HL-60/S4 (cell line): ENCODE results near the gene CTNNA2.

Source experiments
- in situ Hi-C: fragments of 300-500 bp; cut with MboI; formaldehyde crosslinking; loops from 2 replicates; pipeline ENCODE4 v1.14.3; 2022; ENCODE audit warnings: low sequenced_read_pairs

The CTNNA2 gene

DNA sequence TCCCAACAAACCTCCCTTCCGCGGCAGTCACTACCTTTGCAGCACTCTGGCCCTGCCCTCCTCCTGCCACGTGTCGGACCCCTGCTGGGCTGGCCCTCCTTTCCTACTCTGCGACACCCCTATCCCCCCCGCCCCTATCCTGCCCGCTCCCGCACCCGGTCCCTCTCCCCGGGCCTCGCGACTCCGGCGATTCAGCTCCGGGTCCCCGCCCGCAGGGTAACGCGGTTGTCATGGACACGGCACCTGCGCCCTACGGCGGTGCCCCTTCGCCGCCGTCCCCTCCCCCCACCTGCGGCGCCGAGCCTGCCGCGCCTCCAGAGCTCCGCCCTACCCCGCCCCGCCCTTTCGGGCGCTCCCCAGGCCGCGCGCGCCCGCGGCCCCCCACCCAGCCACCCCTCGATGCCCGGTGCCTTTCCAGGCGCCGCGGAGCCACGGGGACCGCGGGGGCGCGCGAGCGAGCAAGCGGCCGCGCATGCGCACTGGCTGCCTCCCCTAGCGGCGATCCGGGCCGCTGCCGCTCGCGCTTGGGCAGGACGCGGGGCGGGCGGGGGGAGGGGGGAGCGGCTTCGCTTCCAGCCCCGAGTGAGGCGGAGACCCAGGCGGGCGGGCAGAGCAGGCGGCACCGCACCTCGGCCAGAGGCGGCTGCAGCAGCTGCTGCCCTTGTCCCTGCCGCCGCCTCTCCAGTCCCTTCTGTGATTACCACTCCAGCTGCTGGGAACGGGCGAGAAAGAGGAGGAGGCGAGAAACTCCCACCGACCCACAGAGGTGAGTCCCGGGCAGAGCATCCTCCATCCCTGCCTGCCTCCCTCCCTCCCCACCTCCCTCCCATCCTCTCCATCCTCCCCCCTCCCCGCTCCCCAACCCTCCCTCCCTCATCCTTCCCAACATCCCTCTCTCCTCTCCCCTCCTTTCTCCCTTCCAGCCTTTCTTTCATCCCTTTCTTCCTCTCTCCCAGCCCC is at the start of gene CTNNA2:
Gene CTNNA2, plus strand, starts transcription at position 610 of the 960 bp plus-strand sequence.
- in situ Hi-C loops: no loop called here

DNA sequence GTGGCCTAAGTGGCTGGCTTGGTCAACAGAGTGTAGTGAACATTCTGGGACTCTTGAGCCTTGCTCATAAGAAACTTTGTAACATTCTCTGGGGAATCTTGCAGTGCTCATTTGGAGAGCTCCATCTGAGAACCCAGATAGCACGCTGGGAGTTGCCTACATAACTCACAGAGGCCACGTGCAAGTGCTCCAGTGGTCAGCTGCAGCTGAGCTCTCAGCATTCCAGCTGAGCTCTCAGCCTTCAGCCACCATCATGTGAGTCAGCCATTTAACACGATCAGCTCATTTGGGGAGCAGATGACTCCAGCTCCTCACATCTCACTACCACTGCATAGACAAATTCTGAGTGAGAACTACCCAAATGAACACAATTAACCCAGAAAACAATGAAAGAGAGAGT is 25.5 kb upstream of the CTNNA2 start:
- in situ Hi-C loops: no loop called here

GRCh38 chr2:79511320-79511951 is 1.4 kb upstream of the CTNNA2 start:
- in situ Hi-C loops: no loop called here

DNA sequence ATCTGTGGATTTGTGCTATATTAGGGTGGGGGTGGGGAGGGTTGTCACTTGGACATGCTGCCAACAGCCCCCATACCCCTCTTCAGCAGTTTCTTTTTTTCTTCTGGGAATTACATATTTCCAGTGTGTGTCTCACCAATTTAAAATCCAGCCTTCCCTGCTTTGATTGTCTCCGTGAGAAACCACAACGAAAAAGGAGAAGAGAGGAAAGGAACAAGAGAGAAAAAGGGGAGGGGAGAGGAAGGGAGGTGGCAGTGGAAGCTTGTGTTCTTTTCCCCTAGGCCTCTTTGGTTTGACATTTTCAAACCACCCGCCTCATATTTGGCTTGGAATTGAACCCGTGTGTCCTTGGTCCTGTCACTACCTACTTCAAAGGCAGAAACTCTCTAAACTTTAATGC is 860 bp downstream of the CTNNA2 start:
- in situ Hi-C loops: no loop called here

- in situ Hi-C loops: no loop called here
Observed at GRCh38 chr2:79529636-79530035, 16.8 kb downstream of the CTNNA2 start.

GRCh38 chr2:79530443-79530842 is 17.6 kb downstream of the CTNNA2 start:
- in situ Hi-C loops: no loop called here

GRCh38 chr2:79547568-79547967 is 34.7 kb downstream of the CTNNA2 start:
- in situ Hi-C loops: no loop called here

DNA sequence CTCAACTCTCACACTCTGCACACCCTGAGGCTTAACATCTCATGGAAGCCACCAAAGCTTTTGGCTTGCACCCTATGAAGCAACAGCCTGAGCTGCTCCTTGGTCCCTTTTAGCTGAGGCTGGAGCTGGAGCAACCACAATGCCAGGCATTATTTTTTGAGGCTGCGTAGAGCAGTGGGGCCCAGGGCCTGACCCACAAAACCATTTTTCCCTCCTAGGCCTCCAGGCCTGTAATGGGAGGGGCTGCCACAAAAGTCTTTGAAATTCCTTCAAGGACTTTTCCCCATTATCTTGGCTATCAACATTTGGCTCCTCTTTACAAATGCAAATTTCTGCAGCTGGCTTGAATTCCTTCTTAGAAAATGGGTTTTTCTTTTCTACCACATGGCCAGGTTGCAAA is 39.8 kb downstream of the CTNNA2 start:
- in situ Hi-C loops: no loop called here

- in situ Hi-C loops: no loop called here
Observed at GRCh38 chr2:79554899-79555298, 42.0 kb downstream of the CTNNA2 start.

DNA sequence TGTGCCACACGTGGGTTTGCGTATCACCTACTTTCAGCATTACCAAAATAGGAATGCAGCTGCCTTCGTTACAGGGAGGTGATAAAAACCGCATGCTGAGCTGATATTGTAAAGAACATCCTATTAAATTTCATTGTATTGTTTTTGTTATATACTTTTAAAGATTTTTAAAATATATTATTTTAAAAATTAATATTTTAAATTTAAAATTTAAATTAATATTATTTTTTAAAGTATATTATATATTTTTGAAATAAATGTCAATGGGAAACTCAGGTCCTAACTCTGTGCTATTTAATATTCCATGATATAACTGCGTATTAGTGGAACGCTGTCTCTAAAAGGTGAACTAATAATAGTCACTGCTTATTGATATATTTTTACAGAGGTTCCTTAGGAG is 51.2 kb downstream of the CTNNA2 start:
- in situ Hi-C loops: no loop called here

DNA sequence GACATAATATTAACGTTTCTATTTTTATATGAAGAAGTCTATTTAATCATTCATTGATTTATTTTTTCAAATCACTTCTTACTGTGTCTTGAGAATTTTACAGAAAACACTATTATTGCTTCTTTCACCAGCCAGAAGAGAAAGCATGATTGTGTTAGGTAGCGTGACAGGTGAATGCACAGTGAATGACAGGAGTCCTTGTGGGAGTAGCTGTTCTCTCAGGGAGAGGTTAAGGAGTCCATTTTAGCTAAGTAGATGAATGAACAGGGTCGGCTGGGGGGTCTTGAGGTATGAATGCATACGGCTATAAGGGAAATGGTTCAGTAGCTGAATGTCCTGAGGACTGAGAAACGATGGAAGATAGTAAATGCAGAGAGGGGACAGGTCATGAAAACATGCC is 56.2 kb downstream of the CTNNA2 start:
- in situ Hi-C loops: no loop called here

- in situ Hi-C loops: no loop called here
Observed at GRCh38 chr2:79573895-79574674, 61.2 kb downstream of the CTNNA2 start.

DNA sequence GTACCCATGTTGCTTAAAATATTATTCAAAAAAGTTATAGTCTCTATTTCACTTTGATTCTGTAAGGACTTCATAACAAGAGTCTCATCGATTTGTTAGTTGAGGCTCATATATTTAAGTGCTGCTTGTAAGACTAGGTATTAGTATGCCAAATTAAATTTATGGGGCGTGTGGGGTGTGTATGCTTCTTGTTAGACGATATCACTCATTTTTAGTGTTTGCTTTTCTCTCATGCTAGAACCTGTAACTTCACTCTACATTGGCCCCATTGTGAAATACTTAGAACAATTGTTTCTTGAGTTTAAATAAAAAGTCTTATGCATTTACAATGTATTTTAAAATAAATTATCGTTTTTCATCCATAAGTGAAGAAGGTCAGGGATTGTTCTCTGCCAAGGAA is 63.6 kb downstream of the CTNNA2 start:
- in situ Hi-C loops: no loop called here

DNA sequence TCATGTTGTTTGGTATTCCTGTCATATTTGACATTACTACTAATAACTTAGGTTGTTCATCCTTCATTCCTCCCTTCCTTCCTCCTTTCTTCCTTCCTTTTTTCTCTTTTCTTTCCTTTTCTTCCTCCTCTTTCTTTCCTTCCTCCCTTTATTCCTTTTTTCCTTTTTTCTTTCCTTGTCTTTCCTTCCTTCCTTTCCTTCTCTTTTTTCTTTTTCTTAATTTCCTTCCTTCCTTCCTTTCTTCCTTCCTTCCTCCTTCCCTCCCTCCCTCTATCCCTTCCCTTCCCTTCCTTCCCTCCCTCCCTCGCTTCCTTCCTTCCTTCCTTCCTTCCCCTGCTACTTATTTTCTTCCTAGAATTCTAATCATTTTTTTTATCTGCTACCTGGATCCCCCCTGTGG is 66.1 kb downstream of the CTNNA2 start:
- in situ Hi-C loops: no loop called here

DNA sequence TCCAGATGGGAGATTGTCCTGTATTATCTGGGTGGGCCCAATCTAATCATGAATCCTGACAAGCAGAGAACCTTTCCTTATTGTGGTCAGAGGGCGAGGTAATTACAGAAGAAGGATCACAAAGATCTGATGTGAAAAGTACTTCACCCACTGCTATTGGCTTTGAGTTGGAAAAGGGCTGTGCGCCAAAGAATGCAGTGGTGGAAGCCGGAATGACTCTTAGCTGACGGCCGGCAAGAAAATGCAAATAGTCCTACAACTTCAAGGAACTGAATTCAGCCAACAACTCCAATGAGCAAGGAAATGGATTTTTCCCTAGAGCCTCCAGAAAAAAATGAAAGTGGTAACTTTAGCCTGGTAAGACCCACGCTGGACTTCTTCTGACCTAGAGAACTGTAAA is 67.3 kb downstream of the CTNNA2 start:
- in situ Hi-C loops: no loop called here

GRCh38 chr2:79585701-79586433 is 73.0 kb downstream of the CTNNA2 start:
- in situ Hi-C loops: no loop called here

DNA sequence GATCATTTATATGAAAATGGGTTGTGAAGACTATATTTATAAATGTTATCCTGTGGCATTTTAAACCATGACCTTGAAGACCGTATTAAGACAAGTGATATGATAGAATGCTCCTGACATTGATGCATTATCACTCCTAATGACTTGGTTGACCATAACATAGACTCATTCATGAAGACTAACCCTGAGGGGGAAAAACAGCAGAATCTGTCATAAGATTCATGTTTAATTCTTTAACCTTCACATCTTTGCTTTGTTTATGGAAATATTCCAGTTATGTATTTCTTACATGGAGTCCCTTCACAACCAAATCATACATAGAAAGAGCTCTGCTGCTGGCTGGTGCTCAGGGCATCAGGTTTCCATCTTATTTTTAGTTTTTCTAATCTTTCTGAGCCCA is 78.4 kb downstream of the CTNNA2 start:
- in situ Hi-C loops: no loop called here

DNA sequence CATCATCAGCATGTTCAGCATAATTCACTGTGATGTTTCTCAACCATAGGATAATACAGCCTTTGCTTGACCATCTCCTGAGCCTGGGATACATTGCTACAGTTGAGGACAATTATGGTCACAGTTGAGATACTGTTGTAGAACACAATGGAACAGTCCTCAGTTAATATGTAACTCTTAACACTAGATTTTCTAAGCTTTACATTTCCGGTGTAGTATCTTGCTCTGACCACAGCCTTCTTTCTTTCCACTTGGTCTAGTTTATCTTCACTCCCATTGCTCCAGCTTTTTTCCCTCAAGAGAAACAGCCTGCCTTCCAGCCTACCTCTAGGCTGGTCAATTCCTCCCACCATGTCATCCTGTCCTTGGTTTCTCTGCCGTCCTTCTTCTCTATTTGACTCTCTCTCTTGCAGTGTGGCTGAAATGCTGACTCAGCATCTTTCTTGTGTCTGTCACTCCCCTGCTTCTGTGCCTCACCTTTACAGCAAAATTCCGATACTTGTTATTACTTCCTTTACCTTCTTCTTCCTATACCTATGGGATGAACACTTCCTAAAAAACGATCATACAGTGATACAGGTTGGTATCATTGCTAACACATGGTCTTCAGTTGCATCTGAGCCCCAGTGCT is 80.5 kb downstream of the CTNNA2 start:
- in situ Hi-C loops: no loop called here

GRCh38 chr2:79596403-79596802 is 83.6 kb downstream of the CTNNA2 start:
- in situ Hi-C loops: no loop called here

- in situ Hi-C loops: no loop called here
Observed at GRCh38 chr2:79604748-79605147, 91.9 kb downstream of the CTNNA2 start.
